Measurements from ENCODE around the gene HNRNPA1L2.

Gene HNRNPA1L2

GRCh38 chr13:52673465-52673864 is 31.2 kb downstream of the HNRNPA1L2 start:
- TF ChIP-seq CREB1 (IDR thresholded peaks at IDR 0.05; ENCODE audit: low read depth) (no peak), REST (IDR thresholded peaks at IDR 0.05; ENCODE audit: low read depth) (no peak), USF1 (IDR thresholded peaks at IDR 0.05) (no peak), EP300 (IDR thresholded peaks at IDR 0.05; ENCODE audit: borderline replicate concordance) (no peak), TAF1 (IDR thresholded peaks at IDR 0.05; ENCODE audit: low read depth) (no peak), TCF12 (IDR thresholded peaks at IDR 0.05; ENCODE audit: low read depth) (no peak), CEBPB (IDR thresholded peaks at IDR 0.05) (no peak), RAD21 (IDR thresholded peaks at IDR 0.05; ENCODE audit: low read depth) (no peak), MAX (IDR thresholded peaks at IDR 0.05) (no peak), YY1 (IDR thresholded peaks at IDR 0.05; ENCODE audit: low read depth) (no peak), EGR1 (IDR thresholded peaks at IDR 0.05) (no peak), TEAD4 (IDR thresholded peaks at IDR 0.05) (no peak), FOXM1 (IDR thresholded peaks at IDR 0.05; ENCODE audit: borderline replicate concordance, low read depth) (no peak), ZBTB7A (IDR thresholded peaks at IDR 0.05; ENCODE audit: low read depth) (no peak)

GRCh38 chr13:52677823-52678222 is 35.6 kb downstream of the HNRNPA1L2 start:
- TF ChIP-seq TAF1 (IDR thresholded peaks at IDR 0.05; ENCODE audit: low read depth), result no peak
- TF ChIP-seq EGR1 (IDR thresholded peaks at IDR 0.05), result no peak
- TF ChIP-seq NFIC (IDR thresholded peaks at IDR 0.05), result no peak
- TF ChIP-seq ZBTB7A (IDR thresholded peaks at IDR 0.05; ENCODE audit: low read depth), result no peak
- no peak for TF ChIP-seq USF1 (IDR thresholded peaks at IDR 0.05)
- no peak for TF ChIP-seq YY1 (IDR thresholded peaks at IDR 0.05; ENCODE audit: low read depth)
- no peak for TF ChIP-seq REST (IDR thresholded peaks at IDR 0.05; ENCODE audit: low read depth)
- no peak for TF ChIP-seq FOXM1 (IDR thresholded peaks at IDR 0.05; ENCODE audit: borderline replicate concordance, low read depth)
- no peak for TF ChIP-seq CREB1 (IDR thresholded peaks at IDR 0.05; ENCODE audit: low read depth)
- no peak for TF ChIP-seq RAD21 (IDR thresholded peaks at IDR 0.05; ENCODE audit: low read depth)
- TF ChIP-seq TCF12 (IDR thresholded peaks at IDR 0.05; ENCODE audit: low read depth), result no peak

- no peak for TF ChIP-seq EGR1 (IDR thresholded peaks at IDR 0.05)
- TF ChIP-seq ZBTB7A (IDR thresholded peaks at IDR 0.05; ENCODE audit: low read depth), result no peak
- no peak for TF ChIP-seq EP300 (IDR thresholded peaks at IDR 0.05; ENCODE audit: borderline replicate concordance)
- no peak for TF ChIP-seq YY1 (IDR thresholded peaks at IDR 0.05; ENCODE audit: low read depth)
- no peak for TF ChIP-seq CREB1 (IDR thresholded peaks at IDR 0.05; ENCODE audit: low read depth)
- TF ChIP-seq TEAD4 (IDR thresholded peaks at IDR 0.05), result no peak
Observed at GRCh38 chr13:52686376-52686775, 44.1 kb downstream of the HNRNPA1L2 start.

All from Ishikawa (cell line).